ENCODE results near the gene FRYL.

- TF ChIP-seq CTCF (conservative IDR thresholded peaks at IDR 0.05) = no peak
- no peak for TF ChIP-seq EZH2 (IDR thresholded peaks at IDR 0.05; ENCODE audit: low read depth)
Observed at GRCh38 chr4:48680848-48681568, 99.1 kb downstream of the FRYL start.

Measured in PC-9 (cell line).